Measurements from ENCODE around the gene MAPK11. TPM values are rescaled to one million over a fixed set of nuclear protein-coding genes. Genes with fewer than 3 reads are reported as not detected.
A peak's percentile ranks its signal among the peaks of the same experiment; 100 is the strongest.

Gene MAPK11
- total RNA-seq, 1 experiment from 2014 or later, result 7.6 TPM

- DNase-seq, result no peak
- intact Hi-C loops (cut with micrococcal nuclease), result no loop called here
- no peak overlapping the region for H3K27ac ChIP-seq (ENCODE audit: low read length)
- peak overlapping the region; percentile 79 for H3K4me3 ChIP-seq (ENCODE audit: low read length)
- ChIA-PET POLR2A (ENCODE audit: unreplicated experiment) (no interaction called here), CTCF (no interaction called here)
- H3K9ac ChIP-seq (ENCODE audit: low read length), result peak overlapping the region; percentile 71
- H3K4me2 ChIP-seq (ENCODE audit: low read length), result peak overlapping the region; percentile 90
- no peaks in the 10 kb centered on the region for H3F3A ChIP-seq (ENCODE audit: low read length, unreplicated experiment)
- H3K79me2 ChIP-seq (ENCODE audit: low read length), result peaks cover 10% of the 10 kb centered on the region
- peak overlapping the region; percentile 71 for H2AFZ ChIP-seq (ENCODE audit: low read length)
- H3K4me1 ChIP-seq (ENCODE audit: insufficient read depth, low read length), result peaks cover 10% of the 10 kb centered on the region
- H3K9me2 ChIP-seq (replicated peaks; ENCODE audit: low read length), result no peaks in the 10 kb centered on the region
- no TSS peak for BruUV-seq (replicated peaks)
- H3K36me3 ChIP-seq (ENCODE audit: low read depth, low read length), result no peaks in the 10 kb centered on the region
- no peaks in the 10 kb centered on the region for H3K9me3 ChIP-seq (ENCODE audit: low read length)
- H3K27me3 ChIP-seq (ENCODE audit: low read length), result no peaks in the 10 kb centered on the region
- H4K20me1 ChIP-seq (ENCODE audit: low read length), result no peaks in the 10 kb centered on the region
- ATAC-seq, result peak; percentile 19
- TF ChIP-seq EZH2 (IDR thresholded peaks at IDR 0.05; ENCODE audit: low read length, unreplicated experiment) (no peak), EZH2phosphoT487 (IDR thresholded peaks at IDR 0.05; ENCODE audit: borderline replicate concordance, low read length) (no peak), CTCF (conservative IDR thresholded peaks at IDR 0.05; ENCODE audit: low read depth, low read length) (no peak)
These were observed 9.8 kb downstream of the MAPK11 start for GRCh38 chr22:50260434-50260800.

- Histone ChIP-seq H3K4me2 (ENCODE audit: low read length) (no peak overlapping the region), H3K79me2 (ENCODE audit: low read length) (peaks cover 10% of the 10 kb centered on the region), H3K4me3 (ENCODE audit: low read length) (no peak overlapping the region), H4K20me1 (ENCODE audit: low read length) (no peaks in the 10 kb centered on the region), H3K36me3 (ENCODE audit: low read depth, low read length) (no peaks in the 10 kb centered on the region), H3F3A (ENCODE audit: low read length, unreplicated experiment) (no peaks in the 10 kb centered on the region), H3K9ac (ENCODE audit: low read length) (no peak overlapping the region), H3K27ac (ENCODE audit: low read length) (no peak overlapping the region), H3K9me2 (replicated peaks; ENCODE audit: low read length) (no peaks in the 10 kb centered on the region), H2AFZ (ENCODE audit: low read length) (no peak overlapping the region), H3K4me1 (ENCODE audit: insufficient read depth, low read length) (peaks cover 10% of the 10 kb centered on the region), H3K9me3 (ENCODE audit: low read length) (no peaks in the 10 kb centered on the region), H3K27me3 (ENCODE audit: low read length) (no peaks in the 10 kb centered on the region)
- TF ChIP-seq EZH2phosphoT487 (IDR thresholded peaks at IDR 0.05; ENCODE audit: borderline replicate concordance, low read length), result no peak
- DNase-seq (no peak), ATAC-seq (no peak)
- ChIA-PET POLR2A (ENCODE audit: unreplicated experiment) (no interaction called here), CTCF (no interaction called here)
- no TSS peak for BruUV-seq (replicated peaks)
- intact Hi-C loops (cut with micrococcal nuclease), result no loop called here
These were observed 10.9 kb downstream of the MAPK11 start for GRCh38 chr22:50259302-50259701.

GRCh38 chr22:50258361-50259292 is 11.6 kb downstream of the MAPK11 start:
- no peak overlapping the region for H3K27ac ChIP-seq (ENCODE audit: low read length)
- no peaks in the 10 kb centered on the region for H3K36me3 ChIP-seq (ENCODE audit: low read depth, low read length)
- POLR2A ChIA-PET (ENCODE audit: unreplicated experiment), result no interaction called here
- intact Hi-C loops (cut with micrococcal nuclease), result no loop called here
- TF ChIP-seq EZH2 (IDR thresholded peaks at IDR 0.05; ENCODE audit: low read length, unreplicated experiment) (no peak), CTCF (conservative IDR thresholded peaks at IDR 0.05; ENCODE audit: low read depth, low read length) (no peak), EZH2phosphoT487 (IDR thresholded peaks at IDR 0.05; ENCODE audit: borderline replicate concordance, low read length) (no peak)
- no peaks in the 10 kb centered on the region for H3K9me3 ChIP-seq (ENCODE audit: low read length)
- no peak for DNase-seq
- BruUV-seq (replicated peaks), result no TSS peak
- H3K27me3 ChIP-seq (ENCODE audit: low read length), result no peaks in the 10 kb centered on the region
- peaks cover 10% of the 10 kb centered on the region for H3K4me1 ChIP-seq (ENCODE audit: insufficient read depth, low read length)
- no peaks in the 10 kb centered on the region for H3K9me2 ChIP-seq (replicated peaks; ENCODE audit: low read length)
- no peak overlapping the region for H2AFZ ChIP-seq (ENCODE audit: low read length)
- H3K4me2 ChIP-seq (ENCODE audit: low read length), result no peak overlapping the region
- H3F3A ChIP-seq (ENCODE audit: low read length, unreplicated experiment), result no peaks in the 10 kb centered on the region
- H3K4me3 ChIP-seq (ENCODE audit: low read length), result no peak overlapping the region
- CTCF ChIA-PET, result no interaction called here
- H3K9ac ChIP-seq (ENCODE audit: low read length), result no peak overlapping the region
- no peaks in the 10 kb centered on the region for H4K20me1 ChIP-seq (ENCODE audit: low read length)
- H3K79me2 ChIP-seq (ENCODE audit: low read length), result peaks cover 10% of the 10 kb centered on the region
- ATAC-seq, result no peak
